ENCODE results near the gene ATP4B.

DNA sequence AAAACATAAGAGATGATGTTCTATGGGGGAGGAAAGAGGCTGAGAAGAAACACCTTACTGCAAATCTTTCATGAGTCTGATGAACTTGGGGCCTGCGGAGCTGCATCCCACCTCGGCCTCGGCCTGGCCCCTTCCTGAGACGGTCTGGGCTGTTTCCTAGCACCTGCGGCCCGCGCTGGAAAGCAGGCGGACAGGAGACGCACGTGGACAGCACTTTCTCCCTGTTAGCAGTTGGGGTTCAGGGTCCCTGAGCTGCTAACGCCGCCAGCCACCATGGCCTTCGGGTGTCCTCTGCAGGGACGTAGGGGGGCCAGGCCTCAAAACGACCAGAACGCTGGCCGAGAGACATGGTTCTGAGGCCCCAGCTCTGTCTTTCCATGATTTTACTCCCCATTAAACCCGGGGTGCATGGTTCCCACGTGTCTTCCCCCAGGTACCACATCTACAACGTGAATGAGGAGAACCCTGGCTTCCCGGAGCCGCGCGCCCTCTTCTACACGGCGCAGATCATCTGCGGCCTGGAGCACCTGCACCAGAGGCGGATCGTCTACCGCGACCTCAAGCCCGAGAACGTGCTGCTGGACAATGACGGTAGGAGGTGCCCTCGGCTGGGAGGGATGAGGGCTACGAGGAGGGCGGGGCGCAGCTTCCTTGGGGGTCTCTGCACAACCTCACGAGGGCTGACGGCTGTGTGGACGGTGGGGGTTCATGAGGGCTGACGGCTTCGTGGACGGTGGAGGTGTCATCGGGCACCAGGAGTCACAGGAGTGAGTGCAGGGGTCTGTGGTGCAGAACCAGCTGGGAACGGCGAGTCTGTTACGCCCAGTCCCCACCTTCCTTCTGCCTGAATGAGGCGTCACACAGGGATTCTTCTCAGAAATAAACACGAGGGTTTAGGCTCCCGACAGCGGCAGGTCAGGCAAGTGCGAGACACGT lies 13.3 kb upstream of the ATP4B start:
- no peak for TF ChIP-seq CTCF (conservative IDR thresholded peaks at IDR 0.05 in 1 of 2, IDR thresholded peaks at IDR 0.05 in 1 of 2; ENCODE audit: low read depth in 1 of 2, low read length in 2 of 2)
- TF ChIP-seq EZH2 (IDR thresholded peaks at IDR 0.05; ENCODE audit: low read length, missing control alignments), result no peak
